Stimulated activated CD8-positive, alpha-beta memory T cell treated with anti-CD3 and anti-CD28 coated beads, Interleukin-2, amount 100 ng/mL, for 1 hour (primary cell): ENCODE results near the gene NKG7.

Experiments used
- DNase-seq, 2 donors: peaks; one replicate each; pipeline ENCODE4 v3.0.0-alpha.2; 2020; ENCODE audit warnings: low read depth in 2 of 2

NKG7 gene

DNA sequence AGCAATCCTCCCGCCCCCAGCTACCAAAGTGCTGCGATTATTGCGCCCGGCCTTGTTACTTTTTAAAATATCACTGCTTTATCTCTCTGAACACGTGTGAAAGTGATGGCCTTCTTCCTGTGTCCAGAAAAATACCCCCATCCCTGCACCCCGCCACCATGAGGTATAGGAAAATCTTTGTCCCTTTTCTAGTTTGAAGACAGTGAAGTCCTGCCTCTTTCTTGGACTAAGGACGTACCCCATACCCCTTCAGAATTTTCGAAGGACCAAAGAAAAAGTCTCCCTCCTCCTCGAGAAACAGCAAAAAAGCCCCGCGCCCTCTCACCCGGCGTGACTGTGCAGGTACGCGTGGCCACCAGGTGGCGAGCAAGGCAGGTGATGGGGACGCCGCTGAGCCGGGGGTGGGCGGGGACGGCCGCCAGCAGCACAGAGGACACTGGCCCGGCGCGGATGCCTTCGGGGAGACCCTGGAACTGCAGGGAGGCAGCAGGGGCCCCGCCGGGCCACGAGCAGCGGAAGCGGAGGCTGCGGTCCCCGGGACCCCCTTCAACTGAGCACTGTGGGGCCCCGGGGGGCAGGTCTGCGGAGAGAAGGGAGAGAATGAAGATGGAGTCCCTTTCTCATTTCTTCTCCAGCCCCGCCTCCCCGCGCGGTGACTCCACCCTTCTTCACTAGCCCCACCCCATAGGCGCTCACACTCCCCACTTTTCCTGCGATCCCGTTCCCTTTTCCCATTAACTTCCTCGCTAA is 33.7 kb downstream of the NKG7 start:
- DNase-seq, result peak; percentile 69 to 79

DNA sequence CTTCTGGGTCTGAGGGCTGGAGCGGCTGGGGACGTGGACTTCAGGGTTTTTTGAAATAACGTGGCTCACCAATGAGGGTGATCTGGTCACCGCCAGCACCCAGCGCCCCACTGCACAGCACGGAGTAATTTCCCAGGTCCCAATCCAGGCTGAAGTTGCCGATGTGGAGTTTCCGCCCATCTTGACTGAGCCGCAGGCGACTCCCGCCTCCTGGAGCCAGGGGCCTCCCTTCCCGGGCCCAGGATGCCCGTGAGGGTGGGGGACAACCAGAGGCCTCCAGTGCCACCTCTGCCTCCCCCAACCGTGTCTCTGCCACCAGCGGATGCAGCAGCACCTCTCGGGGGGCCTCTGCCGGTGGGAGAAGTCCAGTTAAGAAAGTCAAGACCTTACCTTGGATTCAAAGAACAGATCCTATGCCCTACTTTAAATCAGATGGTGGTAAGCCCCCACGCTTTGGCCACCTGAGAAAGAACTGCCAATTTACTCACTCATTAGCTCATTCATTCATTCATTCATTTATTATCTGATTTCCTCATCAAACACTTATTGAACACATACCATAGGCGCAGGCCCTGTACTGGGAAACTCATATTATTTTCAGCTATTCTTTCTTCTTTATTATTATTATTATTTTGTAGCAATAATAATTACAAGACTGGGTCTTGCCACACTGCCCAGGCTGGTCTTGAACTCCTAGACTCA is 34.4 kb downstream of the NKG7 start:
- no peak for DNase-seq

DNA sequence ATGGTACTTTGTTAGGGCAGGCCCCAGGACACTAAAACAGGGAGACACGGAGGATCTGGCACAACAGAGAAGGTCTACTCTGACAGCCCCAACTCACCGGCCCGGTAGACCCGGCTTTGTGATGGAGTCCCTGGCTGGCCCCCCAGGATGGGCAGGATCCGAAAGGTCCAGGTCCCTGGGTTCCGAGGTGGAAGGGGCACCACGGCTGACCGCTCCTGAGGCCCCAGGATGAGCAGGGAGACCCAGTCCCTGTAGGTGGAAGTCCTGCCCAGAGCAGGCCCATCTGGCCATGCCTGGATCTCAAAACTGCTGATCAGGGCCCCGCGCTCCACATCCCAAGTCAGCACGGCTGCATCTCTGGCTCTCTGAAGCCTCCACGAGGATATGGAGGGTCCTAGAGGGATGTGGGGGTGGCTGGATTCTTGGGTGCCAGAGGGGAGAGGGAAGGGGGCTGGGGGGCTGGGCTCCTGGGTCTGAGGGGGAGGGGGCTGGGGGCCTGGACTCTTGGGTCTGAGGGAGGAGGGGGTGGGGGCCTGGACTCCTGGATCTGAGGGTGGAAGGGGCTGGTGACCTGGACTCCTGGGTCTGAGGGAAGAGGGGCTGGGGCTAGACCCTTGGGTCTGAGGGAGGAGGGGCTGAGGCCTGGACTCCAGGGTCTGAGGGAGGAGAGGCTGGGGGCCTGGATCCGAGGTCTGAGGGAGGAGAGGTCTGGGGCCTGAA is 35.2 kb downstream of the NKG7 start:
- no peak for DNase-seq

DNA sequence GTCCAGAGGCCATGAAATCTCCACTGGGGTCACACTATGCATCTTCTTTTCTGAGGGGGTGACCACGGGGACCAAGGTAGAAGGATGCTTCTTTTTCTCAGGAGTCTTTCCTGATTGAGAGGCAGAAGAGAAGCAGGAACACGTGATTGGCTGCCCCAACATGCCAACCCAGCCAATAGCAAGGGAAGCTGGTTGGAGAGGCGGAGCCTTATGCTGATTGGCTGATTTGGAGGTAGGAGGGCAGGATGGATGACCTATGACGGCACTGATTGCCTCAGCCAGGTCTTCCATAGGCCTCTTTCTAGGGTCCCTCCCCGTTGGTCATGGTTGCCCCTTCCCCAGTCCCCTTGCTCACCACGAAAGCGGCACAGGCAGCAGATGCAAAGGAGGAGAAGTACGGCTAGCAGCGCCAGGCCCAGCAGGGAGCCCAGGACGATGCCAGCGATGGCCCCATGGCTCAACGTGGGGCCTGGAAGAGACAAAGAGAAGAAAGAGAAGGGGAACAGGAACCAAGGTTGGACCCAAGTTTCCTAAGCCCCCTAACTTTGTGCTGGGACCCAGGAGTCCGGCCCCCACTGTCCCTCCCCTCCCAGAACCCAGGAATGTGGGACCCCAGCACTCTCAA is 38.5 kb downstream of the NKG7 start:
- DNase-seq, result no peak

DNA sequence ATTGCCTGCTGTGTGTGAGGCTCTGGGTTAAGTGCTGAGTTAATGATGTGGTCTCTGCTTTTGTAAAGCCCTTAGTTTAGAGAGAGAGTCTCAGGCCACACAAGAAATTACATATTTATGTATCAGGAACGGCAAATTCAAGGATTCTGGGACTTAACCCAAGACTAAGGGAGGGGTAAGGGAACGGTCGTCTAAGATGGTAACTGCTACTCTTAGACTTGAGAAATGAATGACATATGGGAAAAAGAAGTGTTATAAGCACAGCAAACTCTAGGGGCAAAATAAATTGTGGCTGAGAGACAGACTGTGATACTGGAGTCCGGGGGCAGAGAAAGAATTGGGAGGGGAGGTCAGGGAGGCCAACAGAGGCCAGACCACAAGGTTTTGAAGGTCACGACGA is 40.7 kb downstream of the NKG7 start:
- DNase-seq, result no peak

DNA sequence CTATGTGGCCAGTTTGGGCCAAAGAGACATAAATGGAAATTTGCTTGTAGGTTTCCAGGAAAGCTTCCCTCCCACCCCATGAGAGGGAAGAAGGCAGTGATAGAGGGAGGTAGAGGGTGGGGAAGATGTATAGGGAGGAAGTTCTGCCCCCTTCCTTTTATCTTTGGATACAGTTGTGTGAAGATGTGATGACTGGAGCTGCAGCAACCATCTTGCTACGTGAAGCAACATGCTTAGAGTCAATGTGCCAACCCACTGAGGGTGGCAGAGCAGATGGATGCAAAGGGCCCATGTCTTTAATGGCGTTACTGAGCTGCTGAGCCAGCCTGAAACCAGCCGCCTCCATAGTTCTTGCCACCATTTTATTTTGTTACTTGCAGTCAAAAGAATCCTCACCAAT is 41.3 kb downstream of the NKG7 start:
- DNase-seq, result no peak

DNA sequence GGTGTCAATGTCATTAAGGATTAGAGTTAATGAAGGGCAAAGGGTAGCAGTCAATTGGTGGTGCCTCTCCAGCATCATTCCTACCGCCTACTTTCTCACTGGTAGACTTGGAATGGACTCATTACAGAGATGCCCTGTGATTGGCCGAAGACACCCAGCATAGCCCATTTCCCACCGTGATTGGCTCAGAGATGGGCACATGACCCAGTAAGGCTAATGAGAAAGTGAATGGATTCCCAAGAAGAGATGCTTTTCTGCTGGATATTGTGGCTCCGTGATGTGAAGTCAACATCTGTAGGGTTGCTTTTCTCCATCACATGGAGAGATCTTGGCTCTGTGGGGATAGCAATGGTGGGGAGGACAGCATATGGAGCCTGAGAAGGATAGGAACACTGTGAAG is 42.1 kb downstream of the NKG7 start:
- DNase-seq, result no peak

DNA sequence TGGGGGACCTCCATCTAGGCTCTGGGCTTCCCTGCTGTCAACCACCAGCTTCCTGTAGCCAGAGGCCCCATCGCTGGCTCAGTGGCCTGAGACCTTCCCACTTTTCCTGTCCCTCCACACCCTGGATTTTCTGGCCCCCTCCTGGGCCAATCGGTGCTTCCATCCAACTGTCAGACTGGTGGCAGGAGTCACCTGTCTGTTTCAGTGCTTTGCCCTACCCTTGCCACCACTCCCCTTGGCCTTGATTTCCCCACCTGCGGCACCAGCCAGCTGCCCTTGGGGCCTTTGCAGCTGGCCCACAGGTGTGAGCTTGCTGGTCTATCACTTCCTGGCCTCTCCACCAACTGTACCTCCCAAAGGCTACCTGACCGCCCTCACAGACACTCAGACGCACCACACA is 43.0 kb downstream of the NKG7 start:
- no peak for DNase-seq

DNA sequence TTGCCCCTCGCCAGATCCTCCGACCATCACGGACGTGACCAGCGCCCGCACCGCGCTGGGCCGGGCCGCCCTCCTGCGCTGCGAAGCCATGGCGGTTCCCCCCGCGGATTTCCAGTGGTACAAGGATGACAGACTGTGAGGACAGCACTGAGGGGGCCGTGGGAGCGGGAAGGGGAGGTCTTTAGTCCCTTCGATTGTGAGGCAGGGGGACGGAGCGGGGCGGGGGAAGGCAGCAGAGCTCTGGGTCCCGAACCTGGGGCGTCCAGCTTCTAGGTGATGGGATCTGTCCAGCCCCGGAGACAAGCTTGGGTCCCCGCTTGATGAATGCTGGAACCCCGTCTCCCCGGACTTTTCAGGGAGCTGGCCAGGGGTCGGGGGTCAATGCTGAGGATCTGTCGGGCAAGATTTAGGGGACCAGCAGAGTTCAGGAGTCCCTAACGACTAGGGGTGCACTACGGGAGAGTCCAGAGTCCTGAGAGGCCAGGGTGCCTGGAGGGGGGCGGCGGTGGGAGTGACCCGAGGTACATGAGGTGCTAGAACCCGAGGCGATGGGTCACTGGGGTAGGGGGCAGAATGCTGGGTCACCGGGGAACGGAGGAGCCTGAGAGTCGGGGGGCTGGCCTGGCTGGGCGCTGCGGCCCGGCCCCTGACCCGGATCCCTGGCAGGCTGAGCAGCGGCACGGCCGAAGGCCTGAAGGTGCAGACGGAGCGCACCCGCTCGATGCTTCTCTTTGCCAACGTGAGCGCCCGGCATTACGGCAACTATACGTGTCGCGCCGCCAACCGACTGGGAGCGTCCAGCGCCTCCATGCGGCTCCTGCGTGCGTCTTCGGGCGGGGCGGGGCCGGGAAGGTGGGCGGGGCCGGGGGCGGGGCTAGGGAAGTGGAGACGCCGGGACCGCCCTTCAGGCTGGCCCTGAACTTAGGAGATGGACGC is 45.1 kb downstream of the NKG7 start:
- DNase-seq, result peak in 1 of 2 donors; percentile 21

DNA sequence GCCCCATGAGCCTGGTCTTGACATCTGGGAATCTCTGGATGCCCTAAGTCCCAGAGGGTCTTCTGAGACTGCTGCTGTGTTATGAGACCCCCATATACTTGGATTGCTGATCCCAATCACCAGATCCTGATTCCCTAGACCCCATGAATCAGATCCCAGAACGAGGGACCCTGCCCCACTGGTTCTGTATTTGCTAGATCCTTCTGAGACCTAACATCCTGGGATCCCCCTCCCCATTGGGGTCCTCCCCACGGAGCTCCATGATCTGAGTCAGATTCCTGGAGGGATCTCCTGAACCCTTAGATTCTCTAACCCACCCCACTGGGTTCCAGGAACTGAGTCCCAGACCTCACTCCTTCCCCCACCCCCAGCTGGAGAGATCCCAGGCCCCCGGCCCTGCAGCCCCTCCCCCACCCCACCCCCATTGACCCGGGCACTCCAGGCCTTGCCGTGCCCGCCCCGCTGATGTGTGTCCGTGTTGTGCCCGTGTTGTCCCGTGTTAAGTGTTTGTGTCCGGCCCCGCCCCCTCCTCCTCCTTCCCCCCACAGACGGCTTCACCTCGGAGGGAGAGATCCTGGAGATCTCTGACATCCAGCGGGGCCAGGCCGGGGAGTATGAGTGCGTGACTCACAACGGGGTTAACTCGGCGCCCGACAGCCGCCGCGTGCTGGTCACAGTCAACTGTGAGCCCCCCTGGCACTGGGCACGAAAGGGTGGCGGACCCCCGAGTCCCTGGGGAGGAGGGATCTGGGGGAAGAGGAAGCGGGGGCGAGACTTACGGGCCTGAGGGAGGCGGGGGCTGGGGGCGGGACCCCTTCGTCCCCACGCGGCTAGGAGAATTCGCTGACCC is 46.0 kb downstream of the NKG7 start:
- no peak for DNase-seq

DNA sequence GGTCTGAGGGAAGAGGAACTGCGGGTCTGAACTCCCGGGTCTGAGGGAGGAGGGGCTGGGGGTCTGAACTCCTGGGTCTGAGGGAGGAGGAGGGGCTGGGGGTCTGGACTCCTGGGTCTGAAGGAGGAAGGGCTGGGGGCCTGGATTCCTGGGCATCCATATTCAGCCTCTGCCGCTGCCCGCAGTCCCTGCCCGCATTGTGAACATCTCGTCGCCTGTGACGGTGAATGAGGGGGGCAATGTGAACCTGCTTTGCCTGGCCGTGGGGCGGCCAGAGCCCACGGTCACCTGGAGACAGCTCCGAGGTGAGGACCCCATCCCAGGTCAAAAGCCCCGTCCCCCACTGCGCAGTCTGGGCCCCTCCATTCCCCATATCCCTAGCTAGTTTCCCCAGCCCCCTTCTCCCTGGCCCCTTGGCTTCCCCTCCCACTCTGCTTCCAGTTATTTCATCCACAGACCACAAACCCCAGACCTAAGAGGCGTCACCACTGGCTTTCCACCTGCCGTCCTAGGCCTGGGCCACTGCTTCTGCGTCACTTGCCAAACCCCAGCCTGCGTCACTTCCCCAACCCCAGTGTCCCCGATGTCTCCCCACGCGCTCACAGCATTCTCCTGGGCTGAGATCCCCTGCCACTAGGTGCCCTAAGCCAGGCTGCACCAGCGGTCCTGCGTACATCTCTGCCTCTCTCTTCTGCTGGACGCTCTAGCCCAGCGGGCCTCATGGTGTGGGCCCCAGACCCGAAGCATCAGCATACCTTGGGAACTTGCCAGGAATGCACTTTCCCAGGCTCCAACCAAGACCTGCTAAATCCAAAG is 47.1 kb downstream of the NKG7 start:
- DNase-seq, result no peak

DNA sequence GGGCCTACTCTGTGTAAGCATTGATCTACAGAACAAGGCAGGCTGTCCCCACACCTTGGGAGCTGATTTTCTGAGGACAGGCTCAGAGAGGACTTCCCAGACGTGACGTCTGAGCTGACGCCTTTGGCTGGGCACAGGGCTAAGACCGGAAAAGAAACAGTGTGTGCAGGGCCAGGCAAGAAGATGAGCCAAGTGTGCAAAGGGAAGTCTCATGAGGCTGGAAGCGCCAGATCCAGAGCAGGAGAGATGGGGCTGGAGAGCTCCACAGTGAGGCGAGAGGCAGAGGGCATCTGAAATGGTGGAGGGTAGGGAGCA is 48.3 kb downstream of the NKG7 start:
- no peak for DNase-seq

DNA sequence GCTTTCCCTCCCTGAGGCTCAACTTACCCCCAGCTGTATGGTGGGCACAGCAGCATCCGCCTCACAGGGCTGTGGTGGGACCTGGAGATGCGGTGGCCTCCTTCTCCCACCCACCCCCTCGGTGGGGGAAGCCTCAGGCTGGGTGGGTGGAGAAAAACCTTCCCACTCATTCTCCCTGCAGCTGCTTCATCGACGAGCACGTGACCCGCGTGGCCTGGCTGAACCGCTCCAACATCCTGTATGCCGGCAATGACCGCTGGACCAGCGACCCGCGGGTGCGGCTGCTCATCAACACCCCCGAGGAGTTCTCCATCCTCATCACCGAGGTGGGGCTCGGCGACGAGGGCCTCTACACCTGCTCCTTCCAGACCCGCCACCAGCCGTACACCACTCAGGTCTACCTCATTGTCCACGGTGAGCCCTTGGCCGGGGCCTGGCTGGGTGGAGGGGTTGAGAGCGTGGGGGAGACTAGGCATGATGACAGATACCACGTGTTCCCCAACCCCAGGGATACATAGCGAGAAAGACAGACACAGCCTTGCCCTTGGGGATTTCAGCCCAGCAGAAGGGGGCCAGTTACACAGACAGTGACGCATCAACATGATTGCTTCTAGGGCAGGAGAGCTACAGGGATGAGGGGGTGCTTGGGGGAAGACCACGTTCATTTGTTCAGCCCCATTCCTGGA is 48.8 kb downstream of the NKG7 start:
- DNase-seq, result no peak

DNA sequence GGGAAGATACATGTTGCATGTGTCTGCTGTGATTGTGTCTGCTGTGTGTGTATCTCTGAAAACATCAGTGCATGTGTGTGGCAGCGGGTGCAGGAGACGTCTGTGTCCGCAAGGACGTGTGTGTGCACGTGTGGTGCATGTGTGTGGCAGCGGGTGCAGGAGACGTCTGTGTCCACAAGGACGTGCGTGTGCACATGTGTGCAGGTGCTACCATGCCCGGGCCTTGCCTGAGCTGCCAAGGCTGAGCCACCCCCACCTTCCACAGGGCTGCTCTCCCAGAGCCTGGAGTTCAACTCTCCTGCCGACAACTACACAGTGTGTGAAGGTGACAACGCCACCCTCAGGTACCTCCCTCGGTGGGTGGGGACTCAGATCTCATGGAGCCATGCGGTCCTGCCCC is 50.7 kb downstream of the NKG7 start:
- no peak for DNase-seq
